ENCODE measurements around the gene SNX9. TPM values are rescaled to one million over a fixed set of nuclear protein-coding genes. Genes with fewer than 3 reads are reported as not detected.

SNX9 gene
- total and polyA plus RNA-seq, 12 donors: 18.8 to 39.7 (median 31.2) TPM

DNA sequence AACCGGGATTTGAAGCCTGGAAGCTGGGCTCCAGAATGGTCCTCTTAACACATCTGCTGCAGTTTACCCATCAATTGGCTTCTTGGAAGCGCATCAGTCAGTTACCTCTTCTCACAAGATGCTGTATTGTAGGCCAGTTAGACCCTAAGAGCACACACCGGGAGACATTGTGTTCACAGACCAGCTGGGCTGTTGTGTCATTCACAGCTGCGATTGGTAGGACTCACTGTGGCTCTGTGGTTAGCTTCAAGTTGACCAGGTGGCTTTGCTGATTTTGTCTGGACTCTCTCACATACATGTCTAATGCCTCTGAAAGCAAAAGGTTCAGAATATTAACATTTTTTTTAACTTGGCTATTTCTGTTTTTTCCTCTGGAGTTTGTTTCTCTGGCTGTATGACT lies 64.8 kb downstream of the SNX9 start:
- intact Hi-C loops (cut with DNase I): no loop called here
- Histone ChIP-seq H3K4me1 (peaks cover 0 to 20% (median 8%) of the 10 kb centered on the region in 9 donors), H3K9me3 (no peaks in the 10 kb centered on the region), H3K27me3 (no peaks in the 10 kb centered on the region), H3K36me3 (peaks cover 0 to 55% (median 3%) of the 10 kb centered on the region in 9 donors), H3K27ac (no peak overlapping the region), H3K4me3 (no peak overlapping the region)
- DNase-seq (no peak), ATAC-seq (no peak)
- 92 to 95% methylated on average over 4 of the region's 4 CpGs for WGBS, 2 donors
- TF ChIP-seq, protein P1, sequence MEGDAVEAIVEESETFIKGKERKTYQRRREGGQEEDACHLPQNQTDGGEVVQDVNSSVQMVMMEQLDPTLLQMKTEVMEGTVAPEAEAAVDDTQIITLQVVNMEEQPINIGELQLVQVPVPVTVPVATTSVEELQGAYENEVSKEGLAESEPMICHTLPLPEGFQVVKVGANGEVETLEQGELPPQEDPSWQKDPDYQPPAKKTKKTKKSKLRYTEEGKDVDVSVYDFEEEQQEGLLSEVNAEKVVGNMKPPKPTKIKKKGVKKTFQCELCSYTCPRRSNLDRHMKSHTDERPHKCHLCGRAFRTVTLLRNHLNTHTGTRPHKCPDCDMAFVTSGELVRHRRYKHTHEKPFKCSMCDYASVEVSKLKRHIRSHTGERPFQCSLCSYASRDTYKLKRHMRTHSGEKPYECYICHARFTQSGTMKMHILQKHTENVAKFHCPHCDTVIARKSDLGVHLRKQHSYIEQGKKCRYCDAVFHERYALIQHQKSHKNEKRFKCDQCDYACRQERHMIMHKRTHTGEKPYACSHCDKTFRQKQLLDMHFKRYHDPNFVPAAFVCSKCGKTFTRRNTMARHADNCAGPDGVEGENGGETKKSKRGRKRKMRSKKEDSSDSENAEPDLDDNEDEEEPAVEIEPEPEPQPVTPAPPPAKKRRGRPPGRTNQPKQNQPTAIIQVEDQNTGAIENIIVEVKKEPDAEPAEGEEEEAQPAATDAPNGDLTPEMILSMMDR (IDR thresholded peaks at IDR 0.05): no peak

DNA sequence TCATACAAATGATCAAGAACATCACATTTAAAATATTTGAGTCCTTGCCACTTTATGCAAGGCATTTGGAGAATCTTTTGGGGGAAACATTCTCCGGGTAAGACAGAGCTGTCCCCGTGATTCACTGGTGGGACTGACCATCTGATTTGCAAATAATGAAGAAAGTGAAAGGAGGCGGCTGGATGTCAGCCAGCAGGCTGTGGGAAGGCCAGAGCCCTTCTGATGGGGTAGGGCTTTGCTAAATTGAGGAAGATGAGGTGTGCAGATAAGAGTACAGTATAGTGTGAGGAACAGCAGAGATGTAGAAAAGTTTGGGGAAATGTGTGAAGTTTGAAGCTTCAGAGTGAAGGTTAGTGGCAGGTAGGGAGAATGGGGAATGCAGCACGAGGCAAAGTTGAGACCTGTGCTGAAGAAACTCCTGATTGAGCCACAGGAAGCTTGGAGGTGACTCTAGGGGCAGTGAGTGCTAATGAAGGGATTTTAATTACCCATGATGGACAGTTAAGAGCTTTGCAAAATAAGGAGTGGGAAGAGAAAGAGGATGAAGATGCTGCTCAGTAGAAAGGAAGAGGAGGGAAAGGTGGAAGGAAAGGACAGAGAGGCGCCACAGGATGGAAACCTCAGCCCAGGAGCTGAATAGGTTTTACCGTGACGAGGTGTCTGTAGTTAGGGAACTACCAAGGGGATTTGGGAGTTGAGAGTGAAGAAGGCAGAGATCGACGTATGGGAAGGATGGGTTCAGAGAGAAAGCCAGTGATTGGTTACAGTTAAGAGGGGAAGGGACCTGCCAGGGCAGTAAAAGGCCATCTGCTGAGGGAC lies 68.7 kb downstream of the SNX9 start:
- 90 to 92% methylated on average over 9 of the region's 9 CpGs for WGBS, 2 donors
- TF ChIP-seq, protein P1 (IDR thresholded peaks at IDR 0.05): no peak
- peaks cover 0 to 9% (median 0%) of the 10 kb centered on the region in 9 donors for H3K4me1 ChIP-seq
- no peak overlapping the region for H3K27ac ChIP-seq
- DNase-seq (no peak), ATAC-seq (no peak)
- H3K4me3 ChIP-seq: no peak overlapping the region
- peaks cover 0 to 47% (median 0%) of the 10 kb centered on the region in 9 donors for H3K36me3 ChIP-seq
- no peaks in the 10 kb centered on the region for H3K9me3 ChIP-seq
- no peaks in the 10 kb centered on the region for H3K27me3 ChIP-seq
- intact Hi-C loops (cut with DNase I): loop anchor here in 1 of 10 donors (10.0 kb wide), 1 partner anchor 227 kb away; no protein-coding TSS in a partner anchor

GRCh38 chr6:157892363-157892877 lies 69.4 kb downstream of the SNX9 start:
- no peak overlapping the region for H3K27ac ChIP-seq
- 80 to 83% methylated on average over 5 of the region's 5 CpGs for WGBS, 2 donors
- intact Hi-C loops (cut with DNase I): loop anchor here in 1 of 10 donors (10.0 kb wide), 1 partner anchor 228 kb away; no protein-coding TSS in a partner anchor
- no peaks in the 10 kb centered on the region for H3K27me3 ChIP-seq
- ATAC-seq (no peak), DNase-seq (no peak)
- H3K36me3 ChIP-seq: peaks cover 0 to 48% (median 3%) of the 10 kb centered on the region in 9 donors
- peaks cover 0 to 14% (median 0%) of the 10 kb centered on the region in 9 donors for H3K4me1 ChIP-seq
- TF ChIP-seq, protein P1 (IDR thresholded peaks at IDR 0.05): no peak
- H3K4me3 ChIP-seq: no peak overlapping the region
- H3K9me3 ChIP-seq: no peaks in the 10 kb centered on the region

- no peaks in the 10 kb centered on the region for H3K9me3 ChIP-seq
- H3K27ac ChIP-seq: no peak overlapping the region
- ATAC-seq (no peak), DNase-seq (no peak)
- TF ChIP-seq, protein P1 (IDR thresholded peaks at IDR 0.05): no peak
- H3K4me3 ChIP-seq: no peak overlapping the region
- intact Hi-C loops (cut with DNase I): loop anchor here in 1 of 10 donors (10.0 kb wide), 1 partner anchor 228 kb away; no protein-coding TSS in a partner anchor
- H3K36me3 ChIP-seq: peaks cover 0 to 48% (median 11%) of the 10 kb centered on the region in 9 donors
- peaks cover 0 to 18% (median 3%) of the 10 kb centered on the region in 9 donors for H3K4me1 ChIP-seq
- H3K27me3 ChIP-seq: no peaks in the 10 kb centered on the region
- 93 to 94% methylated on average over 4 of the region's 4 CpGs for WGBS, 2 donors
These were observed 70.2 kb downstream of the SNX9 start for GRCh38 chr6:157893238-157893637.

All from heart right ventricle (tissue), 16 donors.